GM21529 (cell line): Measurements from ENCODE around the gene SUMO4.

Source experiments
- ATAC-seq: cut with Tn5 transposase; IDR thresholded peaks from one replicate; pipeline ENCODE4 v1.9.1; 2021; ENCODE audit not compliant: unreplicated experiment

SUMO4 gene

DNA sequence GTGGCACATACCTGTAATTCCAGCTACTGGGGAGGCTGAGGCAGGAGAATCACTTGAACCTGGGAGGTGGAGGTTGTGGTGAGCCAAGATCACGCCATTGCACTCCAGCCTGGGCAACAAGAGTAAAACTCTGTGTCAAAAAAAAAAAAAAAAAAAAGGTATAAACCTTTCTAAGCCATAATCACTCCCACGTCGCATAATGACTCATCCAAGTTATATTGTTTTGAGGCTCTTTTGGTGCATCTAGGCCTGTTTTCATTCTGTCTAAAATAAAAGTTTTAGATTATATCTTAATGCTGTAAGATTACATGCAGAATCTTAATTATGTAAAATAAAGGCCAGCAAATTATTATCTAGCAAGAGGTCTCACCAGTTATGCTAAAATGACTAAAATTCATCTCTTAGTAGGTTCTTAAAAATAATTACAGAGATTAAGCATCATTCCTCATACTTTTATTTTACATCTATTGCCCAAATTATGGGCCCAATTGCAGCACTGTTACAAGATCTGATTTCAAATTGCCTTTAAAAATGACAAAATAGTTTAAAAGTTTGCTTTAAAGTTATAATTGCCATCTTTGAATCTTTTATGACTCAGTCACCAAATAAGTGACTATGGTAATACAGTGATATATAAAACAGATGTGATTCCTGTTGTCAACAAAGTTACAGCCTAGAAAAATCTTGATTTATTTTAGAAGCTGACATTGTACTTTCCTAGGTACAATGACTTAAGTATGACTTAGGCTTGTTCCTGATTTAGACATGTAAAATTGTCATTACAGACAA, 10.4 kb upstream of the SUMO4 start:
- no peak for ATAC-seq

DNA sequence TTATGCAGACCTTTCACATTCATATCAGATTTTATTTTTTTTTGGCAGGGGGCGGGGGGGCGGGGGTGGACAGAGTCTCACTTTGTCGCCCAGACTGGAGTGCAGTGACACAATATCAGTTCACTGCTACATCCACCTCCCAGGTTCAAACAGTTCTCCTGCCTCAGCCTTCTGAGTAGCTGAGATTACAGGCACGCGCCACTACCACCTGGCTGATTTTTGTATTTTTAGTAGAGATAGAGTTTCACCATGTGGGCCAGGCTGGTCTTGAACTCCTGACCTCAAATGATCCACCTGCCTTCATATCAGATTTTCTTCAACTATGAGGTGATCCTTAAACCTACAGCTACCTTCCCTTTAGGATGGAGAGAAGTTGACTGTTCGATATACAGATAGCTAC, 8.0 kb upstream of the SUMO4 start:
- no peak for ATAC-seq

DNA sequence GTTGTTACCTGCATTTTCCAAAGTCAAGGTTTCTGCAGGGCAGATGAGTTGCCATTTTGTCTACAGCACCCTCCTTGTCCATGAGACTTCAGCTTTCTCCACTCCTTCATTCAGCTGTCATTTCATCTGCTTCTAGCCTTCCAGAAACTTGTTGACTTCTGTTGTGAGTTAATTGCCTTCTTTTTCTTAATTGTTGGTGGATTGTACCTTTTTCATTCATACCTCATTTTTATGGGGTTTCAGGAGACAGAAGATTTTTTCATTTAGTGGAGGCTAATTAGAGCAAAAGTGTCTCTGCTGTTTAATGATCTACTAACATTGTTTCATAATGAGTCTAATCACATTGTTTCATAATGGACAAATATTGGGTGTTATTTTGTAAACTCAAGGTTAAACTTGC, 7.5 kb upstream of the SUMO4 start:
- no peak for ATAC-seq

DNA sequence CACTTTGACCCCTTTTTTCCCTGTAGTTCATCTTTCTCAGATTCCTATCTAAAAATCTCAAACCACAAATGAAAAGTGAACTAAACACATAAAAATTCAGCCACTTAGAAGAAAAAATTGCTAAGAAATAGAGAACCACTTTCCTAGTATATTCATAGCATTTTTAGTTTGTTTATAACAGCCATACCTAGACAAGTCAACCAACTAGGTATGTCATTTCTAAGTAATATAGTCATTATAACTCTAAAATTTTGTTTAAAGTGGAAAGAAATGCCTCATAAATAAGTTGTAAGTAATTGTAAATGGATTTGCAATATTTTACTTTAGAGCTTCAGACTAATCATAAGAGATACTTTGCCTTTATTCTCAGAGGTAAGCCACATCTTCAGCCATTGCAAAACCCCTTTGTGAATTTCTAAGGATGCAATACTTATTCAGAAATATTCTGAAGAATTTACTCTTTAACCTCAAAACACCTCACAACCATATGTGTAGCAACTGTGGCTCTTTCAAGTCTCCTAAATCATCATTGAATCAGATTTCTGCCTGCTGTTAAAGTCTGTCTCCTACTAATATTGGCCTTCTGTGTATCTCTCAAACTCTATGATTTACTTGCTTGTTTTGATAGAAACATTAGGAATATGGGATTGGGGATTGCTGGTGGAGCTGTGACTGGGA, 6.9 kb upstream of the SUMO4 start:
- no peak for ATAC-seq

DNA sequence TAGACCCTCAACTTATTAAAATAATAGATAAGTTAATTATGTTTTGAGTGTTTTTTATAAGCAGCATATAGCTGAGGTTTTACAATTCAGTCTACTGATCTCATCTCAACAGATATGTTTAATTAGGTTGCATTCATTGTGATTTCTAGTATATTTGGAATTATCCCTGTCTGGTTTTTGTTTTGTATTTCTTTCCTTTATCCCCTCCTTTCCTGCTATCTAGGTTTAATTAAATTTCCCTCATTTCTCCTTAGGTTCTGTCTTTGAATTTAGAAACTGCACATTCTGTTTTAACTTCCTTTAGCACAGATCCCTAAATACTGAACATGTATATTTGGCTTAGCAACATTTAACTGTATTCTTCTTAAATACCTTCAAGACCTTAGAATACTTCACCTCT, 4.9 kb upstream of the SUMO4 start:
- no peak for ATAC-seq

DNA sequence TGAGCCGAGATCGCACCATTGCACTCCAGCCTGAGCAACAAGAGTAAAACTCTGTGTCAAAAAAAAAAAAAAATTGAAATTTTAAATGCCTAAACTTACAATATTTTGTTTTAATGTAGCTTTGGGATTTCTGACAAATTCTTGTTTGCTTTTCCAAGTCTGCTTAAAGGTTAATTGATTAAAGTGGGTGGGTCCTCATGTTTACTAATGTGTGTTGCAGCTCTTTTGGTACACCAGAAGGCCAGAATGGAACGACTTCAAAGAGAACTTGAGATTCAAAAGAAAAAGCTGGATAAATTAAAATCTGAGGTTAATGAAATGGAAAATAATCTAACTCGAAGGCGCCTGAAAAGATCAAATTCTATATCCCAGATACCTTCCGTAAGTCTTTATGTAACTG, 2.7 kb upstream of the SUMO4 start:
- no peak for ATAC-seq

DNA sequence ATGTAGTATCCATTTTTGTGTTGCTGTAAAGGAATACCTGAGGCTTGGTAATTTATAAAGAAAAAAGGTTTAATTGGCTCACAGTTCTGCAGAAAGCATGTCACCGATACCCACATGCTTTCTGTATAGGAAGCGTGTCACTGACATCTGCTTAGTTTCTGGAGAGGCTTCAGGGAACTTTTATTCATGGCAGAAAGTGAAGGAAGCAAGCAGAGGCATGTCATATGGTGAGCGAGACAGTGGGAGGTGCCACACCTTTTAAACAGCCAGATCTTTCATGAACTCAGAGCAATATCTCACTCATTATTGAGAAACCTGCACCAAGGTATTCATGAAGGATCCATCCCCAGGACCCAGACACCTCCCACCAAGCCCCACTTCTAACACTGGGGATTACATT, 3.5 kb downstream of the SUMO4 start:
- ATAC-seq = no peak

DNA sequence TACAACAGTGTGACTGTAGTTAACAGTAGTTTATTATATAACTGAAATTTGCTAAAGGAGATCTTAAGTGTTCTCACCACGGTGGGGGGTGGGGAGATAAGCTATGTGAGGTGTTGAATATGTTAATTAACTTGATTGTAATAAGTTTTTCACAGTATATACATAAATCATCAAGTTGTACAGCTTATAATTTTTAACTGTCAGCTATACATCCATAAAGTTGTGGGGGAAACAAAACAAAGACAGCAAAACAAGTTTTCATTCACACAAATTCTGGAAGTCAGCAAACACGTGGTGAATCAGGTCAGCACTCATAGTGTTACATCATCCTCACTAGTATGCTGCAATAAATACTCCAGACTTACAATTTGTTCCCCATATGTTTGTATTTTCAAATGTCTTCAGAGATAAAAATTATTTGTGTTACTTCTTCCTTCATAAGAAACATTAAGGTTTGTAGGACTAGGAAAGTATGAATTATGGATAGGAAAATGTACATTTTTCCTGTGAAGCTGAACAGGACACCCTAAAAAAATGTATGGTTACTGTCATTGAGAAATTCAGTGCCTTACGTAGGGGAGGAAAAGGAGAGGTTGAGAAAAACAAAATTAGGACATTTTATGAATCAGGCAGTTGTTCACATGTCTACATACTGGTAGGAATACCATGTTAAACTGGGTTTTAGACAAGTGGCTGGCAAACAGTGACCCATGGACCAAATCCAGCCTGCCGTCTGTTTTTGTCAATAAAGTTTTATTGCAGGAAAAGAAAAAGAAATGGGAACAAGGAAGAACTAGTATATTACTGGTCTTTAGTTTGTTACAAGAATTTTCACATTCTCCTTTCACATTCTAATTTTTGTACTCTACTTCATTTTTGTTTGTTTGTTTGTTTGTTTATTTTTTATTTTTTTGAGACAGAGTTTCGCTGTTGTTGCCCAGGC, 6.0 kb downstream of the SUMO4 start:
- ATAC-seq = no peak

DNA sequence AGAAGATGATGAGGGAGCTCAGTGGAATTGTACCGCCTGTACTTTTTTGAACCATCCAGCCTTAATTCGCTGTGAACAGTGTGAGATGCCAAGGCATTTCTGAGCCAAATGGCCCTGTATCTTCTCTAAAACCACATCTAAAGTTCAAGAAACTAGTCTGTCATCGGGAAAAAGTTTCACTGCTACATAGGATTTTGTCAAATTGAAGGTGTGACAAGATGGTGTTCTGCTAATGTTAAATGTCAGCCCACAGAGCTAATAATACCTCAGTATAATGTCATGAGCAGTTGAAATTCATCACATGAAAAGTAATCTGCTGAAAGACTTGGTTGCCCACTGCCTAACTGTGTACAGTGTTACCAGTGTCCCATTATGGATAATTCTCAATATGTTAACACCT, 9.6 kb downstream of the SUMO4 start:
- no peak for ATAC-seq

DNA sequence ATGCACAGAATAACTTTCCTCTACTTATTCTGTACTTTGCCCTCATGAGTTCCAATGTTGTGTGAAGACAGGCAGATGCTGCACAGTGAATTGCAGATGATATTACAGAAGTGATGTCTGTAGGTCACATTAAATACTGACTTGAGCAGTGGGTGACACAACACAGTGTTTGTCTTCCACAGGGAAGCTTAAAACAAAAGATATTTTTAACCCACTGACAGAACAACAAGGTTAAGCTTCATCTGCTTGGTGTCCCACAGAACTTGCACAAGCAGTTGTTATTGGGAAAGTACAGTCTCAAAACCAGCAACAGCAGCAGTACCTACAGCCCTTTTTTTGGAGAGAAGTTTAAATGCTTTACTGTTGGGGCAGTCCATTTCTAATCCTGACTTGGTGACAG, 10.5 kb downstream of the SUMO4 start:
- no peak for ATAC-seq

DNA sequence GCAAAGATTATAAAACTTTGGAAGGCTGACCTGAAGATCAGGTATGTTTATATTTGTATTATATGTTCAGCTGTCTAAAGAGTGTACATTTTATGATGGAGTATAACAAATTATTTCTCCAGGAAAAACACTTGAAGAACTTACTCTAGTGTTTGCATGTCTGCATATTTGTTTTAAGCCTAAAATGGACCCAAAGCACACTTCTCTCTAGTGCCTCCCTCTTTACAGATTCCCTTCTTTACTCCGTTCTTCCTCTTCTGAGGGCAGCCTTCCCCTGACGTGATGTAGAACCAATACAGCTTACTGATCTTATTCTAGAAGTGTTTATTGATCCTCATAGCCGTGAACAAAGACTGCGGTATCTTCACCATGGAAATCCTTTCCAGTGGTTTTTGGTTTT, 13.9 kb downstream of the SUMO4 start:
- ATAC-seq = no peak

DNA sequence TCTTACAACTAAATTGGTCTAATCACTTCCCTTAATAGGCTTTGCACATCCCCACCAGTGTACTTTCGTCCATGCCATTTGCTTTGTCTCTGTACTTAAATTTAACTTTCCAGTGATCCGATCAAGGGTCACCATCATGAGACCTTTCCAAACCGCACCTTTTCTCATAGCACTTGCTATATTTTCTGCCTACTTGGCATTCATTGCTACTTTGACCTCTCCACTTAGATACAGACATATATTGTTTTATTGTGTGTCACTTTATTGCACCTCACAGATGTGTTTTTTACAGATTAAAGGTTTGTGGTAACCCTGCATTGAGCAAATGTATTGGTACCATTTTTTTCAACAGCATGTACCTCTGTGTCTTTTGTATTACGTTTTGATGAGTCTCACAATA, 14.8 kb downstream of the SUMO4 start:
- ATAC-seq = no peak

DNA sequence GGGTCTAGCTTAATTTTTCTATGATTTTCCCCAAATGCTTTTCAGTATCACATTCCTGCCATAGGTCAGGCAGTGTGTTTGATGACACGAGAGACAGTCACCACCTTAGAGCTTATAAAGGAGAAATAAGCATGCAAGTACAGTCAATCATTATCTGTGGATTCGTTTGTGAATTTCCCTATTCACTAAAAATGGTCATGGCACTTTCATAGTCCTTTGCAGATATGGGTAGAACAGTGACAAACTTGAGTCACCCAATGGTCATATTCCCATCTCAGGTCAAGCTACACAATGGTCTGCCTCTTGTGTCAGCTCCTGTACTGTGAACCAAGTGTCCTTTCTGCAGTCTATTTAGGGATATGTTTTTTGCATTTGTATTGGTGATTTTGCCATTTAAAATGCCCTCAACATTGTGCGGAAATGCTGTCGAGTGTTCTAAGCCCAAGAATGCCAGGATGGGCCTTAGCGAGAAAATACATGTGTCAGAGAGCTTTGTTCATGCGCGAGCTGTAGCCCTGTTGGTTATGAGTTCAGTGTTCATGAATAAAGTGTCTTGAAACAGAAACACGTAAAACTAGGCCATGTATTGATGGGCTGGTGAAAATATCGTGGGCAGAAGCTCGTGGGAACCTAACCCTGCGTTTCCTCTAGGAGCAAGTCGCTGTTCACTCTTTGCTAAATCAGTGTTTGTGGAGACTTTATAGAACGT, 19.8 kb downstream of the SUMO4 start:
- ATAC-seq = no peak

DNA sequence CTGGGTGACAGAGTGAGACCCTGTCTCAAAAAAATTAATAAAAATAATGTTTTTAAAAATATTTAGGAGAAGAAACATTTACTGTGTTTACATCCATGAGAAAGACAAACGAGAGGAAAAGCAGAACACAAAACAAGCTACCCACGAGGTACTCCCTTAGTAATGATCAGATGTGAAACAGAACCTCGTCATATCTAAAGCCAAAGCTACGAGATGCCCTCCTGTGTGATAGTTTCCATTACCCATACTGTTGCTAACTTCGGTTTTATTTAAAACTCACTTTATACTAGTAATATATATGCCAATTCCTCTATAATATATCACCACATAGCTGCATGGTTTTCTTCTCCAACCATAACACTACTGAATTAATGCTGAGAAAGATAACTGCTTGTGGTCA, 21.1 kb downstream of the SUMO4 start:
- no peak for ATAC-seq

DNA sequence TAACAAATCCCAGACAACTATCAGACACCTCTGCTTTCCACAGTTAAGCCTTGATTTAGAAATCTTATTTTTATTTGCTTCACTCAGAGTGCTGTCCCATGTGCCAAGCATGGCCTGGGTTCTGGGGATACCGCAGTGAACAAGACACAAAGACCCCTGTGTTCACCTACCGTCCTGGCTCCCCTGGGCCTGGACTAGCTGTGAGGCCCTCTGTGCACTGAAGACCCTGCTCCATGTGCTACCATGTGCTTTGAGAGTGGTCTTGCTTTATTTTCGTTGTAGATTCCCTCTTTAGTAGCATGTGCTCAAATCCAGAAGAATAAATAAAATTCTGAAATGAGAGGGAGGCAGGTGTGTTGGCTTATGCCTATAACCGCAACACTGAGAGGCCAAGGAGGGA, 22.5 kb downstream of the SUMO4 start:
- ATAC-seq = no peak

DNA sequence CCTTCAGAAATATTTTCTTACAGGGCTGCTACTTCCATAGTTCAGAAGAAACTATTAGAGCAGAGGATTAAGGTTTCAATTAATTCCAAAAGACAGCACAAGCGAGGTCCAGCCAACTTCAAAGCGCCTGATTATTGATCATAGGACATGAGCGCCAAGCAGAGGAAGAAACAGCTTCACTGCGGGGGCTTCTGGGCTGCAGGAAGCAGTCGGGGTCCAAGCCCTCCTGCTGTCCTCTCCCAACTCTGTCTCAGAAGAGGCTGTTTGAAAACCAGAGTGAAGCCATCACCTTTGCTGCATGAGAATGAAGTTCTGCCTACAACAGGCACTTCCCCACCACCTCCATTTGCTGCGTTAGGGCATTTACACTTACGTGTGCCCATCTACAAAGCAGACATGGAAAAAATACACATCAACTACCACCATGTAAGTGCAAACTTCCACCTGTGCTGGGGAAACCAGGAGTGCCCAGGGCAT, 23.9 kb downstream of the SUMO4 start:
- no peak for ATAC-seq

DNA sequence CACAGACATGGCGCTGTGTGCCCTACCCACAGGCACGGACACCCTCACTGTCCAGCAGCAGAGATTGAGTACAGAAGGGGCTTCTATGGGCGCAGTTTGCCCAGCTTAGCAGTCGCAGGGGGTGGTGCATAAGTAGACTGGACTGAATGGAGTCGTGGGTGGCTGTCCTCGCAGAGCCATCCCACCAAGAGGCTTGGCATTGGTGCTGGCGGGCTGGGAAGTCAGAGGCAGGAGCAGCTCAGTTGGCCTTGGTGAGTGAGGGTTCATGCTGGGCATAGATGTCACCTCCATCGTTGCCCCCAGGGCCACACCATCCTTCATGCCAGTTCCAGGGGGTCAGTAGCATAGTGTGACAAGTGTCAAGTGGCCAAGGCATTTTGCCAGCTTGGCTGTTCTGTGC, 25.2 kb downstream of the SUMO4 start:
- ATAC-seq = no peak

DNA sequence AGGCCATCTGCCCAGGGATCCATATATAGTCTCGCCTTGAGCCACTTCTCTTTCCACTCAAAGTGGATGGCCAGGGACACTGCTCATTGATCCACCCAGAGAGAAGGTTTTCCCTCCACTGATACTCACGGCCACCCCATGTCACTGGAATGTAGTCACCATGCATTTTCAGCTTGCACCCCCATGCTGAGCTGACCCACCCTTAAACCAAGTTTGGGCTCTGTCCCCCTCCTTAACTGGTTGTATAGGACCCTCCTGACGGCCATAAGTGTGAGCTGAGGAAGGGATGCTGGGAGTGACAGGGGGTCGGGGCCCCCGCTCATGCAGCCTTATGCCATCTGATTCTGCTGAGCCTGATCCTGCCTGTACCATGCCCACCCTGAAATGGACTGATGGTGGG, 25.7 kb downstream of the SUMO4 start:
- no peak for ATAC-seq

DNA sequence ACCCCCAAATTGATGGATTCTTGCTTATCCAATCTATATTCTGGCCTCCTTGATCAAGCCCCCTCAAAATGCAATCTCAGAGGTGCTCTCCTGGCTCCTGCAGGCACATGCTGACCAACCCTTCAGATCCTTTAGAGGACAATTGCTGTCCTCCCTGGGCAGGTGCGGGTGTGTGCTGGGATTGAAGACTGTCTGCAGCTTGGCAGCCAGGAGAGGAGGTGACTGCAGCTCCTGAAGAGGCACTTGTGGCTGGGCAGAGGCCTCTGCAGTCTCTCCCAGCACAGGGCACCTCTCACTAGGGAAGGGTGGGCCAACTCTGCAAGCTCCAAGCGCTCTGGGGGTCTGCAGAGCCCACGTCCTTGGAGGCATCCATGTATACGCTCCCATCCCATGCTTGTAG, 28.5 kb downstream of the SUMO4 start:
- no peak for ATAC-seq

DNA sequence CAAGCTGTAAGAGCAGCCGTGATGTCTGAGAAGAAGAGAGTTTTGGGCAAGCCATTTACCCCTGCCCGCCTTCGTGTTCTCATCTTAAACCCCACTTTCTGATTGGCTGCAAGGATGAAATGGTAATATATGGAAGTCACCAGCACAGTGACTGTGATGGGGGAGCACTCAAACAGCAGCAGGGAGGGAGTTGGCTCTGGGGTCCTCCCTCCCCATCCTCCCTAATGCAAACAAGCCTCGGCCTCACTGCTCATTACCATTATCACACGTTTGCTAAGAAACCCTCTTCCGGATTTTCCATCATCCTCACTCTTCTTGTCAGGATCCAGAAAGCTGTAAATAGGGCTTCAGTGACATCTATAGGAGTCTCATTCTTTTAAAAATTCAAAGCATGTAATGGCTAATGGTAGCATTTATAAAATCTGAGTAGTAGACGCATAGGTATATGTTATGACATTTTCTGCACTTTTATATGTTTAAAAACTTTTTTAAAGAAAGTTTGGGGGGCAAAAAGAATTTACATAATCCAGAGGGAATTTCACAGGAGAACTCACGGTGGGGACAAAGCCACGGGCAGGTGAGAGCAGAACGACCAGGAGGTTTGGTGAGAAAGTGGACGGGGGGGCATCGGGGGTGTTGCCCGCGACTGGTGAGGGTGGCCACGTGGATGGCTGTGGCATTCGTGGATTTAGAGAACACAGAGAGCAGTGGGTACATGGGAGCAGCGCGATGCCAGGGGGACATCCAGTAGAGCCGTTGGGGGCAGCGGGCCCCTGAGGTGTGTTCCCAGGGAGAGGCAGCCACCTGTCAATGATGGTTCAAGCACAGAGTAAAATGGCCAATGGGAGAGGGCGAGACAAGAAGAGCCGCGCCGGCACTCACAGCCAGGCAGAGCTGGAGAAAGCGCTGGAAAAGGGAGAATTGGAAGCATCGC, 29.6 kb downstream of the SUMO4 start:
- ATAC-seq = no peak
